ENCODE results near the gene PXDN.
"Not testable (repeated sequence)": the region's sequence is repeated elsewhere in the genome, so short reads cannot be mapped to it uniquely, and the experiment has no call there.

The PXDN gene

DNA sequence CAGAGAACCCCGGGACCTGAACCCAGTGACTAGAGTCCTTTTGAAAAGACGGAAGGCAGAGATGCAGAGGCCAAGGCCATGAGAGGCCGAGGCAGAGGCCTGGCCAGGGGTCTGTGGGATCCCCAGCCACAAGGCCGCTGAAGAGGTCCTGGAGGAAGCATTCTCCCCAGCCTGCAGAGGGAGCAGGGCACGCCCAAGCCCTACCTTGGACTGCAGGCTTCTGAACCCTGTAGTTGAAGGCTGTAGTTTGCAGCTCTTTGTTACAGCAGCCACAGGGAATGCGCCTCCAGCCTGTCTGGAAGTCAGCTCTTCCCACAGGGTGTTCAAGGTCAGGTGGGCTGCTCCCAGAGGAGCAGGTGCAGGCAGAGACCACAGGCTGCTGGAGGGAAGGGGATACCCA lies 22.1 kb upstream of the PXDN start:
- H3K4me1 ChIP-seq (ENCODE audit: control insufficient read depth, insufficient read depth, low read length, unreplicated experiment), result no peaks in the 10 kb centered on the region
- H3K27ac ChIP-seq (ENCODE audit: low read depth, low read length), result no peak overlapping the region
- H3K4me3 ChIP-seq (ENCODE audit: low read depth, low read length), result no peak overlapping the region
- no peak overlapping the region for H2AFZ ChIP-seq (ENCODE audit: low read length, unreplicated experiment)
- no peaks in the 10 kb centered on the region for H3K36me3 ChIP-seq (ENCODE audit: insufficient read depth, low read length)
- peaks cover 13% of the 10 kb centered on the region; the same call in 1 of the 2 replicates for H3K27me3 ChIP-seq (ENCODE audit: insufficient read depth, low read length)
- no peaks in the 10 kb centered on the region for H3K79me2 ChIP-seq (ENCODE audit: control insufficient read depth, insufficient read depth, low read length, unreplicated experiment)

- H2AFZ ChIP-seq (ENCODE audit: low read length, unreplicated experiment); H3K4me3 ChIP-seq (ENCODE audit: low read depth, low read length); H3K36me3 ChIP-seq (ENCODE audit: insufficient read depth, low read length); H3K27ac ChIP-seq (ENCODE audit: low read depth, low read length); H3K4me1 ChIP-seq (ENCODE audit: control insufficient read depth, insufficient read depth, low read length, unreplicated experiment); H3K79me2 ChIP-seq (ENCODE audit: control insufficient read depth, insufficient read depth, low read length, unreplicated experiment): not testable (repeated sequence)
- H3K27me3 ChIP-seq (ENCODE audit: insufficient read depth, low read length), result peaks cover 13% of the 10 kb centered on the region; the same call in 1 of the 2 replicates
These were observed 20.9 kb upstream of the PXDN start for GRCh38 chr2:1765201-1765600.

DNA sequence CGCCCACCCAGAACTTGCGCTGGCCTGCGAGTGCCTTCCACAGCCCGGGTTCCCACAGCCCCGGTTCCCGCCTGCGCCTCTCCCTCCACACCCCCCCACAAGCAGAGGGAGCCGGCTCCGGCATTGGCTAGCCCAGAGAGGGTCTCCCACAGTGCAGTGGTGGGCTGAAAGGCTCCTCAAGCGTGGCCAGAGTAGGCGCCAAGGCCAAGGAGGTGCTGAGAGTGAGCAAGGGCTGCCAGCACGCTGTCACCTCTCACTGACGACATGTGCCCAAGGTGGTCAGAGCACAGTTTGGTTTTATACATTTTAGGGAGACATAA lies 15.3 kb upstream of the PXDN start:
- Histone ChIP-seq H3K4me3 (ENCODE audit: low read depth, low read length) (no peak overlapping the region), H3K79me2 (ENCODE audit: control insufficient read depth, insufficient read depth, low read length, unreplicated experiment) (no peaks in the 10 kb centered on the region), H2AFZ (ENCODE audit: low read length, unreplicated experiment) (no peak overlapping the region), H3K27ac (ENCODE audit: low read depth, low read length) (no peak overlapping the region), H3K36me3 (ENCODE audit: insufficient read depth, low read length) (no peaks in the 10 kb centered on the region), H3K4me1 (ENCODE audit: control insufficient read depth, insufficient read depth, low read length, unreplicated experiment) (no peaks in the 10 kb centered on the region), H3K27me3 (ENCODE audit: insufficient read depth, low read length) (peaks cover 10% of the 10 kb centered on the region)

DNA sequence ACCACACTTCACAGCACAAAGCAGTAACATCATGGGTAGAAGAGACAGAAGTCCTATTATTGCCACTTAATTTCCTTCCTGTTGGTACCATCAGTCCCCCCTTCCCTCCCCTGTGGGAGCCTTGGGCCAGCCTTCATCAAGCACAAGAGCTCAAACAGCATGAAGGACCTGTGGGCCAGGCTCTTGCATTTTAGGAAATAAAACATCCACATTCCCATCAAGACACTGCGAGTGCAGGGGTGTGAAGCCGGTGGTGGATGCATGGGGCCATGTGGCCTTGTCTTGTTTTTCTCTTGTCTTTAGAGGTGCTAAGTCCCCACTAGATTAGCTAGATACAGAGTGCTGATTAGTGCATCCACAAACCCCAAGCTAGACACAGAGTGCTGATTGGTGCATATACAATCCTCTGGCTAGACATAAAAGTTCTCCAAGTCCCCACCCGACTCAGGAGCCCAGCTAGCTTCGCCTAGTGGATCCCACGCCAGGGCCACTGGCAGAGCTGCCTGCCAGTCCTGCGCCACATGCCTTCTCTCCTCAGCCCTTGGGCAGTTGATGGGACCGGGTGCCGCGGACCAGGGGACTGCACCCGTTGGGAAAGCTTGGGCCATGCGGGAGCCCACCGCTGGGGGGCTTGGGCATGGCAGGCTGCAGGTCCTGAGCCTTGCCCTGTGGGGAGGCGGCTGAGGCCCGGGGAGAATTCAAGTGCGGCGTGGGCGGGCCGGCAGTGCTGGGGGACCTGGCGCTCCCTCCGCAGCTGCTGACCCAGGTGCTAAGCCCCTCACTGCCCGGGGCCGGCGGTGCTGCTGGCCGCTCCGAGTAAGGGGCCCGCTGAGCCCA lies 14.7 kb upstream of the PXDN start:
- H3K79me2 ChIP-seq (ENCODE audit: control insufficient read depth, insufficient read depth, low read length, unreplicated experiment), result no peaks in the 10 kb centered on the region
- H3K27ac ChIP-seq (ENCODE audit: low read depth, low read length), result no peak overlapping the region
- H3K4me3 ChIP-seq (ENCODE audit: low read depth, low read length), result no peak overlapping the region
- H3K27me3 ChIP-seq (ENCODE audit: insufficient read depth, low read length), result peaks cover 15% of the 10 kb centered on the region
- no peak overlapping the region for H2AFZ ChIP-seq (ENCODE audit: low read length, unreplicated experiment)
- no peaks in the 10 kb centered on the region for H3K4me1 ChIP-seq (ENCODE audit: control insufficient read depth, insufficient read depth, low read length, unreplicated experiment)
- H3K36me3 ChIP-seq (ENCODE audit: insufficient read depth, low read length), result no peaks in the 10 kb centered on the region

- H3K4me1 ChIP-seq (ENCODE audit: control insufficient read depth, insufficient read depth, low read length, unreplicated experiment), result no peaks in the 10 kb centered on the region
- H3K27ac ChIP-seq (ENCODE audit: low read depth, low read length), result no peak overlapping the region
- H3K27me3 ChIP-seq (ENCODE audit: insufficient read depth, low read length), result peaks cover 18% of the 10 kb centered on the region
- H2AFZ ChIP-seq (ENCODE audit: low read length, unreplicated experiment), result no peak overlapping the region
- H3K4me3 ChIP-seq (ENCODE audit: low read depth, low read length), result no peak overlapping the region
- H3K36me3 ChIP-seq (ENCODE audit: insufficient read depth, low read length), result no peaks in the 10 kb centered on the region
- H3K79me2 ChIP-seq (ENCODE audit: control insufficient read depth, insufficient read depth, low read length, unreplicated experiment), result no peaks in the 10 kb centered on the region
These were observed 13.9 kb upstream of the PXDN start for GRCh38 chr2:1758171-1758570.

DNA sequence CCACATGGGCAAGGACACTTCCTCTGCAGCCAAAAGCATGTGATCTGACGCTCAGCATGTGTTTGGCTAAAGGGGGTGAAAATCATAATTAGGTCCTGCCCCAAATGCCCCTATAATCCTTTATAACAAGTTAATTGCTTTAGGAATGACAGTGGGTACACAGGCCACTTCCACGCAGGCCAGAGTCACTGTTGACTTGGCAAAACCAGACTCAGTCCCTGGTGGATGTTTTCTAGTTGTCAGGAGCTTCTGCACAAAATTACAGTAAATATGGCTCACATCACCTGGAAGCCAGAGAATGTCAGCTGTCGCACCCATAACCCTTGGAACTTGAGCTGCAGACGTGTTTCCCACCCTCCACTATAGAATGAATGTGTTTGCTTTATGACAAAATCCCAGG lies 13.3 kb upstream of the PXDN start:
- Histone ChIP-seq H2AFZ (ENCODE audit: low read length, unreplicated experiment) (no peak overlapping the region), H3K27me3 (ENCODE audit: insufficient read depth, low read length) (peaks cover 23% of the 10 kb centered on the region), H3K4me3 (ENCODE audit: low read depth, low read length) (no peak overlapping the region), H3K36me3 (ENCODE audit: insufficient read depth, low read length) (no peaks in the 10 kb centered on the region), H3K79me2 (ENCODE audit: control insufficient read depth, insufficient read depth, low read length, unreplicated experiment) (no peaks in the 10 kb centered on the region), H3K27ac (ENCODE audit: low read depth, low read length) (no peak overlapping the region), H3K4me1 (ENCODE audit: control insufficient read depth, insufficient read depth, low read length, unreplicated experiment) (no peaks in the 10 kb centered on the region)

DNA sequence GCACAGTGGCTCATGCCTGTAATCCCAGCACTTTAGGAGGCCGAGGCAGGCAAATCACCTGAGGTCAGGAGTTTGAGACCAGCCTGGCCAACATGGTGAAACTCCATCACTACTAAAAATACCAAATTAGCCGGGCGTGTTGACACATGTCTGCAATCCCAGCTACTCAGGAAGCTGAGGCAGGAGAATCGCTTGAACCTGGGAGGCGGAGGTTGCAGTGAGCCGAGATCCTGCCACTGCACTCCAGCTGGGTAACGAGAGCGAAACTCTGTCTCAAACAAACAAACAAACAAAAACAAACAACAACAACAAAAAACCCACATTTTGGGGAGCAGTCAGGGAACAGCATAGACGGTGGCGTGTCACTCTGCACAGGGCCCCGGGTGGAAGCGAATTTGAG lies 12.8 kb upstream of the PXDN start:
- H3K36me3 ChIP-seq (ENCODE audit: insufficient read depth, low read length); H2AFZ ChIP-seq (ENCODE audit: low read length, unreplicated experiment); H3K27ac ChIP-seq (ENCODE audit: low read depth, low read length); H3K4me3 ChIP-seq (ENCODE audit: low read depth, low read length); H3K4me1 ChIP-seq (ENCODE audit: control insufficient read depth, insufficient read depth, low read length, unreplicated experiment); H3K79me2 ChIP-seq (ENCODE audit: control insufficient read depth, insufficient read depth, low read length, unreplicated experiment): not testable (repeated sequence)
- H3K27me3 ChIP-seq (ENCODE audit: insufficient read depth, low read length), result peaks cover 23% of the 10 kb centered on the region

DNA sequence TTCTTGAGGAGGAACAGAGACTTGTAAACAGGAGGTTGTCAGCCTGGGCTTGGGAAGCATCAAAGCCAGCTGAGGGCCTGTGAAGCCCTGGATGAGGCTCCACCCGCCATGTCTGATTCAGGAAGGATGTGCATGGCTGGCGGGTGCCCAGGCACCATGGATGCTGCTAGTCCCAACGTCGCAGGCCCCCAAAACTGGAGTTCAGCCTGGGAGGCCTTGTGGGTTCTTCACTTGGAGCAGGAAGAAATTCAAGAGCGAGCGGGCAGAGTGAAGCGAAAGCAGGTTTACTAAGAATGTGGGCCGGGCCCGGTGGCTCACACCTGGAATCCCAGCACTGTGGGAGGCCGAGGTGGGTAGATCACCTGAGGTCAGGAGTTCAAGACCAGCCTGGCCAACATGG lies 12.1 kb upstream of the PXDN start:
- no peaks in the 10 kb centered on the region for H3K36me3 ChIP-seq (ENCODE audit: insufficient read depth, low read length)
- H3K4me3 ChIP-seq (ENCODE audit: low read depth, low read length), result no peak overlapping the region
- H2AFZ ChIP-seq (ENCODE audit: low read length, unreplicated experiment), result no peak overlapping the region
- peaks cover 29% of the 10 kb centered on the region for H3K27me3 ChIP-seq (ENCODE audit: insufficient read depth, low read length)
- no peaks in the 10 kb centered on the region for H3K4me1 ChIP-seq (ENCODE audit: control insufficient read depth, insufficient read depth, low read length, unreplicated experiment)
- H3K27ac ChIP-seq (ENCODE audit: low read depth, low read length), result no peak overlapping the region
- no peaks in the 10 kb centered on the region for H3K79me2 ChIP-seq (ENCODE audit: control insufficient read depth, insufficient read depth, low read length, unreplicated experiment)

DNA sequence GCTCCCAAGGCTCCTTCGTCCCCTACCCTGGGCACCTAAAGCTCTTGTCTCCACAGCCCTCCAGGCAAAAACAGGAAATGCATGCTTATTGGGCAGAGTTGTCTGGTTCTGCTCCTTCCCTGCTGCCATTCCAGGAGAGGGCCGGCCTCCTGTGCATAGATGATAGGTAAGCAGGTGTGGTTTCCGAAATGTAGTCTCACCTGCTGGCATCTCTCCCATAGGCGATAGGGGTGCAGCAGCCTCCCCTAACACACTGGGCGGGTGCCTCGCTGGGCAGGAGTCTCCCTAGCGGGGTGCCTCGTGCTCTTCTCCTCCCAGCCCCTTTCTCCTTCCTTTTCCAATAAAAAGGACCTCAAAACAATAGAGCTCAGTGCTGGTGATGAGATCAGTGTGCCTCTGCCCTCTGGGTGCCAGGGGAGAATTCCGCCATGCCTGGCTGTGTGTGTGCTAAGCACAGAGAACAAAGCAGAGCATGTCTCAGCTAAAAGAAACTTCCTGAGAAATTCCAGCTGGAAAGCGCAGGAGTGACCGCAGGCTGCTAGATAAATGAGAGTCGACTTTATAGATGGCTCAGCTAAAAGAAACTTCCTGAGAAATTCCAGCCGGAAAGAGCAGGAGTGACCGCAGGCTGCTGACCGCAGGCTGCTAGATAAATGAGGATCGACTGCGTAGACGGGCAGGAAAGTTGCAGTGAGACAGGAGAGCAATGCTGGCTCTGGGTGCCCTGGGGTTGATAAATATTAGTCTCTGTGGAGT lies 11.3 kb upstream of the PXDN start:
- peaks cover 30% of the 10 kb centered on the region for H3K27me3 ChIP-seq (ENCODE audit: insufficient read depth, low read length)
- H3K4me3 ChIP-seq (ENCODE audit: low read depth, low read length), result no peak overlapping the region

DNA sequence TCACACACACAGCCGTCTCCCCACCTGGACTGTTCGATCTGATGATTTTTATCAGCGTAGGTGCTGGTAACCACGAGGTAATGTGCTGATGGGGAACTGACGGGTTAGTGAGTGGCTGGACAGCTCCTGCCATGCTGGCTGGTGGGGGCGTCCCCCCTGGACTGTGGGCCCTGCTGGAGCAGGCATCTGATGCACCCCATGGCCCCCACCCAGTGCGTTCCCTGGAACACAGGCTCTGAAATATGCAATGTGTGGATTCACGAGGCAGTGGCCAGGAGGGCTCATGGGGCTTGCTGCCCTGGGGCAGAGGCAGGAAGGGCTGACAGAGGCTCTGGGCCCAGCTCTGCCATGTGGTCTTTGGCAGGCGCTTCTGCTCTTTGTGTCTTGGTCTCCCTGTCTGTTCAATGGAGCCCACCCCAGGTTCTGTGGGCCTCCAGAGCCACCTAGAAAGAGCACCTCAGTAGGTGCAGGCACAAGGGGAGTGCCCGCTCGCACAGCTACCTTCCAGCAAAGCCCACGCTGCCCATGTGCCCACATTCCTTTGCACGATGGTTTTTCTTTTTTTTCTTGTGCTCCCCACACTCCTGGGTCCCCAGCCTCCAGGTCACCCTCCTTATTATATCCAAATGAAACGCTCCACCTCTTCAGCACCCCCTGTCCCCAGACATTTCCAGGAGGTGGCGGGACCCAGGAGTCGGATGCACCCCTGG lies 10.3 kb upstream of the PXDN start:
- Histone ChIP-seq H3K79me2 (ENCODE audit: control insufficient read depth, insufficient read depth, low read length, unreplicated experiment) (no peaks in the 10 kb centered on the region), H2AFZ (ENCODE audit: low read length, unreplicated experiment) (no peak overlapping the region), H3K36me3 (ENCODE audit: insufficient read depth, low read length) (no peaks in the 10 kb centered on the region), H3K27ac (ENCODE audit: low read depth, low read length) (no peak overlapping the region), H3K4me1 (ENCODE audit: control insufficient read depth, insufficient read depth, low read length, unreplicated experiment) (no peaks in the 10 kb centered on the region), H3K27me3 (ENCODE audit: insufficient read depth, low read length) (peaks cover 30% of the 10 kb centered on the region), H3K4me3 (ENCODE audit: low read depth, low read length) (no peak overlapping the region)

More for the DNA sequence above, 11.3 kb upstream of the PXDN start:
- Histone ChIP-seq H3K4me1 (ENCODE audit: control insufficient read depth, insufficient read depth, low read length, unreplicated experiment) (no peaks in the 10 kb centered on the region), H3K36me3 (ENCODE audit: insufficient read depth, low read length) (no peaks in the 10 kb centered on the region), H2AFZ (ENCODE audit: low read length, unreplicated experiment) (no peak overlapping the region), H3K79me2 (ENCODE audit: control insufficient read depth, insufficient read depth, low read length, unreplicated experiment) (no peaks in the 10 kb centered on the region), H3K27ac (ENCODE audit: low read depth, low read length) (no peak overlapping the region)

Data from ACC112 (cell line).